ENCODE data around the gene CRACDL.

Gene CRACDL

DNA sequence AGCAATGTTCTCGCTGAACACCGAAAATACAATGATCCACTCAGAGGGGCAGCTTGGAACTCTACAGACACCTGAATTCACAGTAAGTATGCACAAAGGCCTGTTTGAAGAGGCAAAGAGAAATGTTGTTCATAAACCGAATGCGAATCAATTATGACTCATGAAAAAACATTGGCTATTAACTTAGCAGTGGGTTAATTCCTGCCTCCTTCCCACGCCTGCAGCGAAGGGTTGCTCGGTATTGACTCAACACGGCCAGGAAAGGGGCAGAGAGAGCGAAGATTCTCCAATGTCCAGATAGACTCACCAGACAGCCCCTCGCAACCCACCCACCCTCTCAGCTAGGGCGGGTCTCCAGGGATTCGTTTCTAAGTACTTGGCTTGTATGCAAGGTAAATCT is 9.4 kb downstream of the CRACDL start:
- no peak for DNase-seq (ENCODE audit: low read depth)

- DNase-seq (ENCODE audit: low read depth), result no peak
These were observed 11.1 kb downstream of the CRACDL start for GRCh38 chr2:98924910-98925309.

DNA sequence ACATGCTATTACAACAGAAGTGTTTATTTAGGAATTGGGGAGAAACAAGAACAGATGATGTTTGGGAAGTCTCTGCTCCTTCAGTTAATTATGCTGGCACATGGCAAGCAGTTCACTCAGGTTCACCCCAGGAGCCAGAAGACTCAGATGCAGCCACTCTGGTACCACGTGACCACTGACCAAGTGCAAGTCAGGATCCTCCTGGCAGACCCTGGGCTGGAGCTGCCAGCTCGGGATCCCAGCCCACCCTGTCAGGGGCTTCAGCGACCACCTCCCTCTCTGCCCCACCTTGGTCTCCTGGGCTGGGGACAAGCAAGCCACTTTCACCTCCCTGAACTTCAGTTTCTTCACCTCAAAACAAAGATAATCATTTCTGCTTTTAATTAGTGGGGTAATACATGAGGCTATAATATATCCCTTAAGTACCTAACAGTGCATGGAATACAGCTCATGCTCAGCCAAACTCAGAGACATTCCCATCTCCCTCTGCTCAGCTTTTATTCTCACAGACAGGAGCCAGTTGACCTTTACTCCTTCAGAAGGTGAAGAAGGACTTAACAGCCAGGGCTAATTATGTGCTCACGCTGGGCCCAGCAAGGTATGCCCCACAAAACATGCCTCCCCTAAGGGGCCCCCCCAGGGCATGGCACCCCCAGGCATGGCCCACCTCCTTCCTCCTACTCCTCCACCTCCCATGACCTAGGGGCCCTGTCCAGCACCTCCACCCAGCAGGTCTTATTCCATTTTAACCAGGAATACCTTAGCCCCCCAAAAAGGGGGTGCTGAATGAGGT is 11.8 kb downstream of the CRACDL start:
- DNase-seq (ENCODE audit: low read depth), result no peak

DNA sequence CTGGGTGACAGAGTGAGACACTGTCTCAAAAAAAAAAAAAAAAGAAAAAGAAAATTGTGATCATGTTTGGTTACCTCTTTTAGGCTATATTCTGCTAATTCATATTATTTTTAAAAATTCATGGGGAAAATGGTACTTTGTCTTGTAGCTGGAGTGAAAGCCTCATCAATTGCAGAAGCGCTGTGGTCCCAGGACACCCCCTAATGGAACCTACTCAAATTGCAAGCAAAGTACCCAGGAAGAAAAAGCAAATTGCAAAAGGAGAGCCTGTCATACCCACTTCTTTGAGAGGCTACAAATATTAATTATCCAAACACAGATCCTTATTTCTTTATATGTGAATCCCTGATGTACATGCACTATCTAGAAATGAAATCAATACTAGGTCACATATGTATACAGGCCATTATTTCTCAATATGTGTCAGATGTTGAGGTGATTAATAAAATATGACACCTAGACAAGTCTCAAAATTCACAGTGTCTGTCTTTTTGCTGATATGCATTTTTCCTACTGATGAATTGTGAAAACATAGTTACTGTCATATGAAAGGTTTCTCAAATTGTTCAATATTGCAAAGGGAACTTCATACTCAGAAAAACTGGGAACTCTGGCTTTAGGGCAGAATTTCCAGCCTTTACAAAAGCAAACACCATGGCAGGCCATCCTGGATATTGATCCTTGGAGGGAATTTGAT is 12.6 kb downstream of the CRACDL start:
- no peak for DNase-seq (ENCODE audit: low read depth)

DNA sequence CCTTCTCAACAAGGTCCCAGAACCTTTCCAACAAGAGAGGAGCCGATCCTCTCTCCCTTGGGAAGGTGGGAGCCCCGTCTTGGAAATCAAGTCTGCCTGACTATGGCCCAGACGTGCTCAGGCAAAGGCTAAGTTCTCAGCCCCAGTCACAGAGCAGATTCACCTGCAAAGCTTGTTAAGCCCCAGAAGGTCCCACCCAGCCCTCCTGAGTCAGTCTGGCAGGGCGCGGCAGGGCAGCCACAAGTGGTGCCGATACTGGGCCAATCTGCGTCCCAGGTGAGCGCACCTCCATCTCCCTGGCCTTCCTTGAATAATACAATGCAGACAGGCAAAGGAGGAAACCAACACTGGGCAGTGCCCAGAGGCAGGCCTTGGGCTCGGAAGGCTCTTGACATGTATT is 15.0 kb downstream of the CRACDL start:
- no peak for DNase-seq (ENCODE audit: low read depth)

- no peak for DNase-seq (ENCODE audit: low read depth)
These were observed 19.0 kb downstream of the CRACDL start for GRCh38 chr2:98917031-98917471.

DNA sequence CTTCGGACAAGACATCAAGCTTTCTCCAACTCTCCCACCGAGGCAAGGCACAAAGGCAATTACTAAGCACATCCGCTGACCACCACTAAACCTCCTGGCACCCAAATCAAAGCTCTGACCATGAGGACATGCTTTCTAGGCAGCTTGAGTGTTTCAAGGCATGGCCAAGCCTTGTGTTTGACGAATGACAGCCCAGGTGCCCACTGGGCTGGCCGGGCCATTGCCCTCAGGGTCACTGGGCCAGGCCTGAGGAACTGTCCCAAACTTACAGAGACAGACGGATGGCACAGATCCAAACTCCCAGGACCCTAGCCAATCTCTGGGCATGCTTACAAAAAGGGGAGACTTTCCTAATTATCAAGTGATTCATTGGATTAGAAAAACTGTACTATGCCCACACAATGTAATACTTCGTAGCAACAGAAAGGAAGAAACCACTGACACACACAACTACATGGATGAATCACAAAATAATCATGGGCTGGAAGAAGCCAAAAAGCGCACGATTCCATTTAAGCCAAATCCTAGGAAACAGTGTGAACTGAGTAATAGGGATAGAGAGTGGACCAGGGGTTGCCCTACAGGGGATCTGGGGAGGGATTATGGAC is 20.2 kb downstream of the CRACDL start:
- no peak for DNase-seq (ENCODE audit: low read depth)

DNA sequence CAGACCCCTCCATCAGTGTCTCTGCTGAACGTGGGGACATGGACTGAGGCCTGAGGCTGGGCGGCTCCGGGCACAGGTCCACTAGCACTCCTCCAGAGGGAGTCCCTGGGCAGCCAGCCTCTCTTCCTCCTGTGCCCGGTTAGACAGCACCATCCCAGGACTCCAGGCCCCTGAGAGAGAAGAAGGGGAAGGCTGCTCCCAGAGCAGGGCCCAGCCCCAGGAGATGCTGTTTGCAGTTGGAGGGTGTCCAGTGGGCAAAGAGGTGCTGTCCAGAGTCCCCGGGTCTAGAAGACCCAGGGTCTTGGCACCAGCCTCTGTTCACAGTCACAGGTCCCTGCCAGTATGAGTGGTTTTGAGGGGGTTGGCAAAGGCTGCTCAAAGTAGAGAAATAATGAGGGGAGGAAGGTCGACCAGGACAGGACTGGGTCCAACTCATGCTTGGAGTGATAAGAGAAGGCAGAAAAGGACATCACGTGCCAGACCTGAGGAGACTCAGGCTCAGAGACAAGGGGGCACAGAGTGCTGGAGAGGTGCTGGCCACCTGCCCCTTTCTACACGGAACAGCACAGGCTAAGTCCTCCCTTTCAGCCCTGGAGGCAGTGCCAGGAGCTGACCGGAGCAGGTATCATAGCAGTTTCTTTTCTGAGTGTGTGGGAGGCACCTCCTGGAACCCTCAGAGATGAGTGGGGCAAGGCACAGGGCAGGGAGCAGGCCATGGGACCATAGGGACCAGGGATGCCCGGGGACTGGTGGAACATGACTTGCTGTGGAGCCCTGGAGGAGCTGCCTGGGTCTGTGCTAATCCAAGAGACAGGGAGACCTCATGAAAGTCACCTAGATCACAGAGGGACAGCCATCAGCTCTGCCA is 21.1 kb downstream of the CRACDL start:
- DNase-seq (ENCODE audit: low read depth), result no peak

GRCh38 chr2:98913916-98914712 is 21.9 kb downstream of the CRACDL start:
- DNase-seq (ENCODE audit: low read depth), result no peak

- DNase-seq (ENCODE audit: low read depth), result no peak
These were observed 22.8 kb downstream of the CRACDL start for GRCh38 chr2:98912957-98913915.

GRCh38 chr2:98912221-98912851 is 23.7 kb downstream of the CRACDL start:
- DNase-seq (ENCODE audit: low read depth), result no peak

DNA sequence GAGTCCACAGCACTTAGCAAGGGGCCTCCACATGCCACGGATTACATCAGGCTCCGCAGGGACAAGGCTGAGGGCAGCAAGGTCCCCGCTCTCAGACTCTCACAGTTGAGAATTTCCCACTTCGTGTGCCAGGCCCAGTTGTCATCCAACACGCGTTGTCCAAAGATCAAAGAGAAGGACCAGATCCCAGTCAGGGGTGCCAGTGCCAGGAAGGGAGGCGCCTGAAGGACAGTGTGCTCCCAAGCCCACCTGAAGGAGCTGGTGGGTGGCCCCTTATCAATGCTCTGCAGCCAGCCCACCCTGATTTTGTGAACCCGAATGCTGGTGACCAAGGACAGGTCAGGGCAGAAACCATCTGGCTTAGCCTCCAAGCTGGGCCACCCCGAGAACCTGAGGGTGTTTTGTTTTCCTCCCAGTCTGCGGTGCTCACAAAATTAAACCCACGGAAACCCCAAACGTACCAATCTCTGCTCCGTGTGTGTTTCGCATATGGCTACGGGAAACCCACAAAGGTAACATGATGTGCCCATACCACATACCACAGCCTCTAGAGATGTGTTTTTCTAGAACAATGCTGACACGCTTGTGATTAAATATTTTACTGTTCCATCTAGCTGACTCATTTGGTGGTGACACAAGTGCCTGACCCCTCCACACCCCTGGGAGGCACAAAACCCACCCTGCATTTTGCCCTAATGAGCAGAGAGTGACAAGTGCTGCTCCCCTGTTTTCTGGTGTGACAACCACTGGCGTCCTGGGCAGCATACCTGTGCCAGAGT is 24.5 kb downstream of the CRACDL start:
- no peak for DNase-seq (ENCODE audit: low read depth)

DNA sequence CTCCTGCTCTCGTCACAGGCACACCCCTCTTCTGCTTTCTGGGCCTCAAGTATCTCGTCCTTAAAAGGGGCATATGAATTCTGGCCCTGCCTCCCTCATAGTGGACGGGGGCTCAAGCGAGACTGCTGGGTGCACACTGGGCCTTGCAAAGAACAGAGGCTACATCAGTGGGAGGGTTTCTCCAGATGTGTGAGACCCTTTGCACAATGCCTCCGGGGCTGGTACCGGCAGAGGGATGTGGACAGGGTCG is 25.0 kb downstream of the CRACDL start:
- no peak for DNase-seq (ENCODE audit: low read depth)

DNA sequence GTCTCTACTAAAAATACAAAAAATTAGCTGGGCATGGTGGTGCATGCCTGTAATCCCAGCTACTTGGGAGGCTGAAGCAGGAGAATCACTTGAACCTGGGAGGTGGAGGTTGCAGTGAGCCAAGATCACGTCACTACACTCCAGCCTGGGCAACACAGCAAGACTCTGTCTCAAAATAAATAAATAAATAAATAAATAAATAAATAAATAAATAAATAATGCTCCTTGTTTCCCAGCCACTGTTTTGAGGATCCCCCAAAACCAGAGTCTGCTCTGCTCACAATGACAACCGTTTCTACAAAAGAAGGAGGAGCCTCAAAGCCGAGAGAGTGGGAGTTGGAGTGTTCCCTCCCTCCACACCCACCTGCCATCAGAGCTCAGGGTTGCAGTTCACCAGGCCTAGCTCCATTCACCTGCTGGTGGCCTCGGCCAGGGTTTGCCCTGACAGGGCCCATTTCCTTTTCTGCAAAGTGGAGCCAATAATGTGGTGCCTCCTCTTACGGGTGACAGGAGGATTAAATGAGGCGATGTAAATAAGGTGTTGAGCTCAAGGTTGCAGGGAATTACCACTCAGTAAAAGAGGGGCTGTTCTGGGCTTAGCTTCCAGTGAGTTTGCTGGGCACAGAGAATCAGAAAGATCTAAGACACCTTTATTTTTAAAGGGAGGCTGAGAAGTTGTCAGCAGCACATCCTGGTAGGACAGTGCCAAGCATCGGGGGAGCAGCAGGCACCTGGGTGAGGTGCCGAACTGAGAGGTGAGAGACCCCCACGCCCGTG is 25.5 kb downstream of the CRACDL start:
- no peak for DNase-seq (ENCODE audit: low read depth)

- DNase-seq (ENCODE audit: low read depth), result no peak
These were observed 26.5 kb downstream of the CRACDL start for GRCh38 chr2:98909317-98910211.

DNA sequence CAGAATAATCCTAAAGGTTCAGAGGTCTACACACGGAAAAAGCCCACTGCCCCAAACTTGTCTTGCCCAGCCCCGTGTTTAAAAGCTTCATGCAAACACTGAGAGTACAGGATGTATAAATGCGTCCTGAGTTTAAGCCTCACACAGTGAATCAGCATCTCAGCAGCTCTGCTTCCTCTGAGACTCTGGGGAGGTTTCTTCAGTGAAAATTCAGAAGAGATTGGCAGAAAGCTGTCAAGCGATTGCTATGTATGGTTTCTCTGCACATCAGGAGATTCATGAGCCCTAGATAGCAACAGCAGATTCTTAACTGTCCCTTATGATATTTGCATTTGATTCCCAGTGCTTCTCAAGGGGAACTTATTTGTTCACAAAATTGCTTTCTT is 27.1 kb downstream of the CRACDL start:
- DNase-seq (ENCODE audit: low read depth), result no peak
